ENCODE results near the gene HOXA11.

Gene HOXA11

DNA sequence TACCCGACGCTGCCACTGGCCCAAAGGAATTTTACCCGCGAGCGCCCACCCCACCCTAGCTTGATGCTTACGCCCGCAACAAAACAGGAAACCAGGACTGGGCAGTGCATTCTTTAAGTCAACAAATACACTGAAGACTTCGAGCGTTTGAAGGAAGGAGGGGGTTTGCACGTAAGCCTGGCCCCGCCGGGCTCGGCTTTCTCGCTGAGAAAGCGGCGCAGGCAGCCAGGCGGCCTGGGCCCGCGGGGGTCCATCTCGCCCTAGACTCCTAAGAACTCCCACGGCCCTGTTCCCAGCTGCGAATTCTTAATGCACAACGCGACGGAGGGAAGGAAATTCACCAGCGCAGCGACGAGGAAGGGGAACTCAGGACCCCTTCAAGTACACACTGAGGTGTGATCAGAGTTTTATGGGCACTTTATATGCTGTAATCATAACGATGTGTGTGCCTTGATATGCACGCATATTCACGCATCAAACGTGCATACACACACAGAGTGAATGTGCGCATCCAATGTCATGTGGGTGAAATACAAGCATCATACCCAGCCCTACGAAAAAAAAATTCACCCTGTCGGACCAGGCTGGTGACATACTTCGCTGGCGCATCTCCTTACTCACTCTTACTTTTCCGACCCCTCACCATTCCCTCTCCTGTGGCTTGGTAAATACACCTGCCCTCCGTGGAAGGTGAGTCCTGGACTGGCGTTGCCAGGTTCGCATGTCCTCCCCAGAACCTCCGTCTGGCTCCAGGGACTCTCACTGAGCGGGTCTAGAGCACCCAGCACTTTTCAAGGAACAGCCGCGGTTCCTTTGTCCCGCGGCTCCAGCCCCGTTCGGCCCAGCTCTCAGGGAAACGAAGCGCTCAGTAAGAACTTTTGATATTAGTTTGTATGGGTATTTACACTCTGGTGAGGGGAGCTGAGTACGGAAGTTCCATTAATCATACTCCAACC is 20.6 kb upstream of the HOXA11 start:
- DNase-seq (ENCODE audit: low read depth): no peak

DNA sequence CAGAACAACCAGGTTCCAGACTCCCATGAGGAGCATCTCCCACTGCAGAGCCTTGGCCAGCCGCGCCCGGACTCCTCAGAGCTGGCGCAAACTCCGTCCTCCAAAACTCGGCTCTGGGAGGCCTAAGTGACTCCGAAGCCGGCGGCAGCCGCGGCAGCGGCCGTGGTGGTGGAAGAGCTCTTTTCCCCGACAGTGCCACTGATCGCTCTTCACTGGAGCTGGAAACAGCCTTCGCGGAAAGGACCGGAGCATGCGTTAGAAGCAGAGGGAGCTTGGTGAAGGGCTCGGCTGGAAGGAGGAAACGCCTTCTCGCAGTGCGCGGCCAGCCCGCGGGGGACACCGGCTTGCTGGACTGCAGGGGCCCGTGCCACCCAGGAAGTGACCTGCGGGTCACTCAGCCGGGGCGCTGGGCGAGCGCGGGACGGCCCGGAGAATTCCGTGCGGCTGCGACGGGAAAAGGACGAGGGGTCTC is 19.9 kb upstream of the HOXA11 start:
- no peak for DNase-seq (ENCODE audit: low read depth)

DNA sequence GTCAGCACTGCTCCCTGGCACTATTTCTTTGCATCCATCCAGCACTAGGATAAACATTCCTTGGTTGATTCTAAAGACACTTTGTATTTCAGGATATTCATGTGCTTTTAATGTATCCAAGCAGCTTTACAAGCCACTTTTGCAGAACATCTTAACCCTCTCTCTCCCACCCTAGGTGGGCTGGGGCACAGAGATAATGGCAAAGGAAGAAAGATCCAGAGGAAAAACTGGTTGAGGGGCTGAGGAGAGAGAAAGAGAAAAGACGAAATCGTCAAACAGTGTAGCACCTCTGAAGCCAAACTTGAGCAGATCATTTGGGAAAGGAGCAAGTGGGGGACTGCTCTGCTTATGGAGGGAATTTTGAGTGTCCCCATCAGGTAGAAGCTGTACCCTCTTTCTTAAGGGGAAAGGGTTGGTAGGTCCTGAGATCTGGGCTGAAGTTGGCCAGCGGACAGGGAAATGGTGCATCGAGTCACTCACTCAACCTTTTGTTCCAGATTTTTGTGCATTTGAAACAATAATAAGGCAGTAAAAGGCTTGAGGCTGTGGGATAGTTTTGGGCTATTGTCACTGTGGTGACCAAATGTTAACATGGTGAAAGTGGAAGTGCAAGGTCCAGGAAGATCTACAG is 19.0 kb upstream of the HOXA11 start:
- DNase-seq (ENCODE audit: low read depth): no peak

DNA sequence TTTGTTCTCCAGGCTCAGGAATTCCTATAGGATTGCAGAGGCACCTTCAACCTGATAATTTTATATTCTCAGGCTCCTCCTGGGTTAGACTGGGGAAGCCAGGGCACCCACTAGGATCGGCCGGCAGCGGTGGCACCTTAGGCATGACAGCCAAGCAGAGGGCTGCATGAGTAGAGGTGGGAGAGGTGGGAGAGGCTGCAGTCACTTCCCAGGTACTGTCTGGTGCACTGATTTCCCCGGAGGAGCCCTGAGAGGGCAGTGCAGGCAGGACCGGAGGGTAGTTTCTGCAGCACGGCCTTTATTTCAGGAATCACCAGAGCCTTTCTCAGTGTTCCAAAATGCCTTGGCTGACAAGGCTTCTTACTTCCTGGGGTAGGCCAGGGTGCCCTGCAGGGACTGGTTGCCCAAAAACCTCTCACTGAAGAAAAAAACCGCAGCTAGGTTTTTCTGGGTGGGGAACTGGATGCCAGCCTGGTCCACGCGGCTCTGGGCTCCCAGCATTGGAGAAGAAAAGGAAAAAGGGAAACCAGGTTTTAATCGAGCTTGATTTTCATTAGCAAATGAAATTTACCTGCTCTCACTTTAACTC is 18.4 kb upstream of the HOXA11 start:
- DNase-seq (ENCODE audit: low read depth): no peak

DNA sequence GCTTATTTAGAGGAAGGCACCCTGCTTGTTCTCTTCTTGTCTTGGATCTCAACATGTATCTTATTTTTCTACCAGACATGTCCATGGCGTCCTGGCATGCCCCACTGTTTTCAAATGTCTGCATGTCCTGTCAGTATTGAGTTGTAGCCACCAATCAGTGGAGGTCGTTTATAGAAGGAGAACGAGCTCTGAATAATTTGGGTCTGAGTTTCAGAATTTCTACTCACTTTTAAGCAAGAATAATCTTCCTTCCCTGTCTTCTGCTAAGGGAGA is 17.8 kb upstream of the HOXA11 start:
- no peak for DNase-seq (ENCODE audit: low read depth)

DNA sequence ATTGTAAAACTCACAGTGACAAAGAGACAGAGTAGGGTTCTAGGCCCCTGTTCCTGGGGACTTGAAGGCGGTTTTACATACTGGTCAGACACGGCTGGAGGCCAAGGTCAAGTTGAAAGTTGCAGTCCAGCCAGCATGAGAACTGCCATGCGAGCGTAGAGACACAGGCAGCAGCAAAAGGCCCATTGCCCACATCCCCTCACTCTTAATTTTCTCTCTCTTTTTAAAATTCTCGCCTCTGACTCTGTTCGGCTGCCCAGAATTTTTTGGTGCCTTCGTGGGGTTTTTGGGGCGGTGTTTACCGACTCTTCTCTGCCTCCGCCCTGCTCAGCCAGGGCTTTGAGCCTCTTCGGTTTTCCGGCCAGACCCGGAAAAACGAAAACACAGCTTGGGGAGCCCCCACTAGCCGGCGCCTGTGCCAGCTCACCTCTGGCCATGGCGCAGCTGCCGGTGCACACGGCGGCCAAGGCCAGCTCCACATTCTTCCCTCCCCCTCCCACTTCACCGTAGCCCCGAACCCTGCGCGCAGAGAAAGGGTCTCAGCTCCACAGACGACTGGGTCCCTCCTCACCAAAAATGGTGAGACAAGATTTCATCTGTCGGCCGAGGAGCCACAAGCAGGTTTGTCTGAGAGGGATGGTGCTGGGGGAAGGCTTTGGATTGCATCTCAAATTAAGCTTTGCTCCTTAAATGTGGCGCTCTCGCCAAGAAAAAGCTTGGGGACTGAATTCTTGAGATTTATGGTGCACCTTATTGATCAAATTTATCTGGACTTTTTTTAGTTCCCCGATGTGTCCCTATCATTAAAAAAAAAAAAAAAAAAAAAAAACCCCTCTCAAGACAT is 17.2 kb upstream of the HOXA11 start:
- no peak for DNase-seq (ENCODE audit: low read depth)

DNA sequence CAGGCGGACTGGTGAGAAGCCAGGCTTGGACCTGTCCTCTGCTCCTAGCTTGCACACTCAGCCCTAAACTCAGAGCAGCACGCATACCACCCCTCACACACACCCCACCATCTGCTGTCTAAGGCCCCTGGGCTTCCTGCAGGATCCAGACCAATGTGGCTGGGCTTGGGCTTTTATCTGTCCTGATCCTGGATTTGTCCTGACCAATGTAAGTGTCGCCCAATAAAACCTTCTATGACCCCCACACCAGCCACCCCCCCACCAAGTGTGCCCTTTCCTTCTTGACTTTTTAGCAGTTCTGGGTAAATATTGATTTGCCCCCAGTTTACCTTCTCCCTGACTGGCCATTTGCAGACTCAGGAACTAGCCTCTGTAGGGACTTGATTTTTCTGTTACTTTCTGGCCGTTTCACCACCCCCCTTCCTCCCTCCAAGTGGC is 16.6 kb upstream of the HOXA11 start:
- no peak for DNase-seq (ENCODE audit: low read depth)

DNA sequence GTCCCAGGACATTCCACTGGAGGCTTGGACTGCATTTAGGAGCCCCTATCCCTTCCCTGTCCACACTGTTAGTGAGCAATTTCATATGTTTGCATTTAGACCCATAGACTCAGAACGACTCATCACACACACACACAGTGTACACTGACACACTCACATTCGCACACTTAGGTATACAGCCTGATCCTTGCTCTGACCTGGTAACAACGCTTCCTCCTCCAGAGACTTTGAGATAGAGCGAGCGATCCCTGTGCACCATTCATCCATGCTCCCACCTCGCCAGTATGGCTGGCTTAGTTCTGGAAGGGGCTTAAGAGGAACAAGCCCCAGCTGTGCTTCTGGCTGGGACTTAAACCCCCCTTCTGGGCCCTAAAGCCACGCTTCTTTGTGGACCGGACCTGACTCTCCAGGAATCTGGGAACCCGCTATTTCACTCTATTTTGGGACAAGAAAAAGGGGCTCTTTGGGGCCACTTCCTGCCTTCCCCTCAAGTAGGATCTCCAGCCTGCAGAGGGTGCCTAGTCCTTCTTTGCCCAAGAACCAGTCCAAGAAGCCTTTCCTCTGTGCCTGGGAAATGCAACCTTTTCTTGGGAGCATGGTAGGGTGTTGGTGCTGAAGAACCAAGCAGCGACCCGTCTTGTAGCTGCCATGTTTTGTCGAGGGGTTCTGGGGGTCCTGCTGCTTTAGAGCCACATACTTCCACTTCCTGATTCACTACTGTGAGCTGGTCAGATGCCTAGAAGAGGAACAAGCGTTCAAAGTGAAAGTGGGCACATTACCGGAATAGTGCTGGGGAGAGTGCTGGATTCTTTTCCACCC is 15.9 kb upstream of the HOXA11 start:
- DNase-seq (ENCODE audit: low read depth): no peak

DNA sequence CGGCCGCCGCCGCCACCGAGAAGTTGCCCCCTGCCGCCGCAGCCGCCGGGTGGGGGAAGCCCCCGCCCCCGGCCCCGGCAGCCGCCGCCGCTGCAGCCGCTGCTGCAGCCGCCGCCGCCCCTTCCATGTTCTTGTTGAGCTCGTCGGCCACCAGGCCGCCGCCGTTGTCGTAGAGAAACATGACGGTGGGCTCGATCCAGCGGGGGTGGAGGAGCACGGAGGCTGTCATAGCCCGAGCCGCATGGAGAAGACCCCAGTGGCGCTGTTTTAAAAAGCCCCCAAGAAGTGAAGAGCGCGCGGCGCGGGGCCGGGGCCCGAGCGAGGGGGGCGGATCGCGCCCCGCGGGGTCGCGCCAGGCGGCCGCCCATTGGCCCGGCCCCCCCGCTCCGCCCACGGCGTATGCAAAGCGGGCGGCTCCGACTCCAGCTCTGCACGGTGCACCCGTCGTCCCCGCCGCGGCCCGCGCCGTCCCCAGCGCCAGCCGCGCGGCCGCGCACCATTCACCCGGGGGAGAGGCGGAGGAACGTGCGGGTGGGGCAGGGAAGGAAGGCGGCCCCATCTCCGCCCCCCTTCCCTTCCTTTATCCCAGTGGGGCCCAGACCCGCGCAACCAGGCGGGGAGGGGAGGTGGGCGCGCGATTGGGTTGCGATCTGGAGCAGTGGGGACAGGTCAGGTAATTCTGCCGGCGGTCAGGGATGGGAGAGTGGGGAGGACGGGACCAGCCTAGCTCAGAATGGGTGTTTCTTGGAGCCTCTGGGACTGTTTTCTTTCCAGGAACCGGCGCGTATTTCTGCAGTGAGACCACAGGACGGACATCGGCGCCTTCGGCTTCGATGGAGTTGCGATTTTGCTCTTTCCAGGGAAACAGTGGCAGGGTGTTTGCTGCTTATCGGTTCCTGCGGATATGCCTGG is 15.1 kb upstream of the HOXA11 start, which contains the start of gene HOXA13:
Gene HOXA13 (minus strand): TSS at position 243 of the 912 bp plus-strand sequence. CDS start 14 bp downstream, at position 229.
- DNase-seq (ENCODE audit: low read depth): no peak

DNA sequence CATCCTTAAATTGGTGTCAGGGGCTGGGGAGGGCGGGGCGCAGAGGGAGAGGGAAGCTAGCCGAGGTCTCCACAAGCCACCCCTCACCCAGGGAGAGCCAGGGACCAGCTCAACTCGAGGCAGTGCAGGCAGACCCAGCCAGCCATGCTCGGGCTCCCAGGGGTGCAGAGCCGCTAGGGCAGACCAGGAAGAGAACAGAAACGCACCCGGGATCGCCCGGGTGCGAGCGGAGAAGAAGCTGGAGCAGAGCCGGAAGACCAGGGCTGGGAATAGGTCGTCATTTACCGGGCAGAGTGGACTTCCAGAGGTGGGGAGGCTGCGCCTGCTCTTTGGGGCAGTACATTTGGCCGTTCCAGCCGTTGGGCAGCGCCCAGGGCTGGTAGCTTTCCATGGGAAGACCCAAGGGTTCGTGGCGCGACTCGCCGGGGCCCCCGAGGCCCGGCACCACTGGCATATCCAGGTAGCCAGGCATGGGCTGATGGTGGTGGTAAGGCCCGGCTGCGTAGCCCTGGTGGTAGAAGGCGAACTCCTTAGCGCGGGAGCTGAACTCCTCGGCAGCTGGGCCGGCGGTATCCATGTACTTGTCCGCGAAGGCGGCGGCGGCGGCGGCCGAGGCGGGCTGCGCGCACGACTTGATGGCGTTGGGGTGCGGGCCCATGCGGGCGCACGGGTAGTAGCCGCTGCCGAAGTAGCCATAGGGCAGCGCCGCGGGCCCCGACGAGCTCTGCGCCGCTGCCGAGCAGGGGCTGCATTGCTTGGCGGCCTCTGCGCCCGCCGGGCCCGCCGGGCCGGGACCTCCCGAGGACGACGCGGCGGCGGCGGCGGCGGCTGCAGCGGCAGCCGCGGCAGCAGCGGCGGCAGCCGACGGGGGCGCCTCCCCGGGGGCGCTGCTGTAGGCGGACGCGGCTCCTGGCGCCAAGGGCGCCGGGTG is 14.1 kb upstream of the HOXA11 start:
- no peak for DNase-seq (ENCODE audit: low read depth)

DNA sequence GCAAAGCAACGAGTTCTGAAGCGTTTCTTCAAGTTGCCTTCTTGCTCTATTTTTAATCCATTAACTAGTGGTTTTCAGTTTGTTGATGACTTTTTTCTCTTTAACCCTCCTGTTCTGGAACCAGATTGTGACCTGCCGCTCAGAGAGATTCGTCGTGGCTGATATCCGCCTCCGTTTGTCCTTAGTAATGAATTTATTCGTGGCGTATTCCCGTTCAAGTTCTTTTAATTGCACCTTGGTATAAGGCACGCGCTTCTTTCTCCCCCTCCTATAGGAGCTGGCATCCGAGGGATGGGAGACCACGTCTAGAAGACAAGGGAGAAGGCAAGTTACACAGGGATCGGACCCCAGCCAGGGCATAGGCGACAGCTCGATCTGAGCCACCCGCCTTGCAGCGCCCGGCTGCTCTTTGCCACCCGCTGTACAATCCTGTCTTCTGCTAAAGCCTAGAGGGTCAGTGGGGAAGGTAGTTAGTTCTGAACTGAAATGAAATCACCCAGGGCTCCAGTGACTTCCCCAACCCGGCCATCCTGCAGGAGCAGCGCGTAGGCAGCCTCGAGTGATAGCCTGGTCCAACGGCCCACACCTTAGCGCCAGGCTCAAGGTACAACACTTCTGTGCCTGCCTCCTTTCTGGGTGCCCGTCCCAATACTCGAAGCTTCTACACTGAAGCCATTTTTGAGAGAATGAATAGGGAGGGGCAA is 13.3 kb upstream of the HOXA11 start:
- no peak for DNase-seq (ENCODE audit: low read depth)

DNA sequence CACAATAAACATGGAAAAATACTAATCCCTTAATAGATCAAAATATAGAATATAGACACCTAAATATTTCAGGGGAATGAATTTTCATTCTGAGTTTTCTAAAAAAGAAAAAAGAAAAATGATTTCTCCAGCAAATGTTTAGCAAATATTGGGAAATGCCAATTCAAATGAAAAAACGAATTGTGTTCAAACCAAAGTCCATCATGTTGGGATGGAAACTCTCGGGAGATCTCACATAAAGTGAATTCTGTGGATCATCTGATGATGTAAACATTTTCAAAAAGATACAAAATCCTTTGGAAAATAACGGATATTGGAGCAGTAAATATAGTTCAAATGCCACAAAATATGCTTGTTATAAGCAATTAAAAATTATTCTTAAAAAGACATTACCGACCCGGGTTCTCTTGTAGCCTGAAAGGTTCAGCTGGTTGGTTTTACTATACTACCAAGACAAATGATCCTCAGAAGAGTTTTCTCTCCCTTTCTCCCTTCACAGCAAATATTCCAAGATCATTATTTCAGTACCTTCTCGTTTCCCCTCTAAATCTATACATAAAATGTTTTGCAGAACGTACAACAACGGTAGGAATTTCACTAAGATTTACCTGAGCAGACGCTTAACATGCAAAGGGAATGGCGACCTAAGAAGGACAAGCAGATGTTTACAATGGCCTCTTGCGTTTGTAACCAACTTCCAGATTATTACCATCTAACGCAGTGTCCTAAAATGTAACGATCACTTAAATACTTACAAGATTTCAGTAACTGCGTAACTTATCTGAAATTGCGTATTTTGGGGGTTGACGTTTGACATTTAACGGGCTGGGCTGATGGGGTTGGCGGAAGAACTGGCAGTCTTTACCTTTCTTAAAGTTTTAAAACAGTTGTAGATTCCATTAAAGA is 12.4 kb upstream of the HOXA11 start:
- no peak for DNase-seq (ENCODE audit: low read depth)

DNA sequence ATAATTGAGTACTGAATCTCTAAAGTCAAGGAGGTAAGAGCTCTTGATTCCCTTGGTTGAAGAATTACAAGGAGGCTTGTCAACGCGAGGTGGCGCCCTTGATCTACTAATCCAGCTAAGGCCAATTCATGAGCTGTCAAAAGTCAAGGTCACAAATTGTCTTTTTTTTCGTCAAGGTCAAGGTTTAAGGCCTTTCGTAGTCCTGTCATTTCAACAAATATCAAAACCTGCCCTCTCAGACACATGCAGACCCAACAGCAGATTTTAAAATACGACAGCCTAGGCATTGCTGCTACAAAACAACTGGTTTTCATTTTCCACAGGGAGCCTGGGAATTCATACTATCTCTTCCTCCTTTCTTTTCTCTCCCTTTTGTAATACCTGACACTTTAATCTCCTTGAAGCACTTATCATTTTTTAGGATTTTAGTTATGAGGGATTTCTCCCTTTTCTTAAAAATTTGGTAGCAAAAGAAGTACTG is 11.3 kb upstream of the HOXA11 start:
- DNase-seq (ENCODE audit: low read depth): peak; percentile 64

DNA sequence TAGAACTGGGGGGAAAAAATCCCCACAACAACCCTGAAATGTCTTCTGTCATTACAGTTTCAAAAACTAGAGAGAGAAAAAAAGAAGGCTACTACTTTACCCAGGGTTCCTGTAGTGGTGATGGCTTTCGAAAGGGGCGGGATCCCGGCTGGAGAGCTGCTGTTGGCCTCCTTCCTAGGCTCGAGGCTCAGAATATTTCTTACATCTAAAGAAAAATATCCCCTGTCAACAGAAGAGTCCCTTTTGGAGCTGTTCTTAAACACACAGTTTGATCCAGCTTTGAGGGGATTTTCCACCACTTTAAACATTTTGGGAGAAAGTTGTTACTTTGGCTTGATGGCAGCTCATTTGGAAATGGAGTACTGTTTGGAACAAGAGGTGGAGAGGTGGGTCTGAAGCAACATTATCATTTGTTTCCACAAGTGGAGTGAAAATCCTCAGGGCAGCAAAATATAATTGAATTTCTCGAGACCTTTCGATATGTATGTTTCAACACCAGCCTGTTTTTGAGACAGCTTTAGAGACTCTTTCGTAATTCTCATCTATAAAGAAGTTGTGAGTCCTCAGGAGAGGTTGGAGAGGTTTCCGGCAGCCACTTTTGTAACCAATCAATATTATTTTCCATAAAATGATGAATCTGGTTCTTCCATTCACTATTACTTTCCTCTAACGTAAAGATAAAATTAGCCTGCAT is 9.8 kb upstream of the HOXA11 start:
- DNase-seq (ENCODE audit: low read depth): no peak

DNA sequence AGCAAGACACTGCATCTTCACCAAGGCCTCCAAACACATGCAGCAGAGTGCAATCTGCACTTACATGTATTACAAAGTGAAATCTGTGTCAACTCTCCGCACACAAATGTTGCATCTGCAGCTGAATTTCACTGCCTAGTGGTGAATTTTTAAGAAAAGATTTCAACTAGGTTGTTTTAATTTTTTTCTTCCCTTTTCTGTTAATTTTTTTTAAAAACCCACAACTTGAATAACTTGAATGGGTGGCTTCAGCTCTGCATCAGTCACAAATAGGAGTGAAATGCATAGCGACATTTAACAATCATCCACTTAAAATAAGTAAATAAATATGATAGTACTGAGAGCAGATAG is 8.9 kb upstream of the HOXA11 start:
- no peak for DNase-seq (ENCODE audit: low read depth)

DNA sequence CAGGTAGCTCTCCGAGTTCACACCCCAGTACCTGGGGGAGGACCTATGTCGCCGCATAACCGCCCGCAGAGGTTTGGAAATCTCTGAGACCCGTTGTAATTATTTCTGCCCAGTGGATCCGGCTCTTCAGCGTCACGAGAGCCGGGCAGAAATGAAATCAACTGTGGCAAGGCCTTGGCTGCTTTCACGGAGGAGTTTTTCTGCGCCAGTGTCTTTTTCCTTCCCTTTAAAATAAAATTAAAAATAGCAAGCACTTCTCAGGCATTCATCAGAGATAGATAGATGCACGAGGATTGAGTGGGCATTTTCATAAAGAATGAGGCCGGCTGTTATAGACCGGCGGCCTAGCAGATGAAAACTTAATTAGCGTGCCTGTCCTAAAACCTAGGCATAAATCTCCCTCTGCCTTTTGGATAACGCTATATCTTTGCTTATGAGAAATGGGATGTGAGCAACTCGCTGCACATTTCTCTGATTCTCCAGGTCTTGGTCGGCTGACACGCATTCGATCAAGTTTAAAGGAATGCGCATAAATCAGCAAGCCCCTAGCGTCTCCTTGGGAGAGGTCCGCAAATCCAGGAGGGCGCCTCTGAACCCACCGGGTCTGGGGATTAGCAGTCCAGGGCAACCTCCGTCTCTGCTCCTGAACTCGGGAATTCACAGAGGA is 8.4 kb upstream of the HOXA11 start:
- no peak for DNase-seq (ENCODE audit: low read depth)
